Lower lobe of right lung (tissue), 2 donors: Measurements from ENCODE around the gene PLIN5. TPM values are rescaled to one million over a fixed set of nuclear protein-coding genes. Genes with fewer than 3 reads are reported as not detected.

Experiments used
- ATAC-seq, 2 donors: fragments of 200-7000 bp; cut with Tn5 transposase; one replicate each; pipeline ENCODE4 v1.9.1; 2020 to 2022; ENCODE audit warnings: mild to moderate bottlenecking in 2 of 2, moderate library complexity in 2 of 2
- DNase-seq: peaks from one replicate; pipeline ENCODE4 v3.0.0-alpha.2; 2020
- H3K27ac ChIP-seq: fragments of 200-600 bp; one replicate; pipeline ENCODE4 v1.8.0; 2022
- H3K27me3 ChIP-seq: fragments of 200-600 bp; one replicate; pipeline ENCODE4 v1.8.0; 2022; ENCODE audit warnings: low read depth
- H3K36me3 ChIP-seq: fragments of 200-600 bp; one replicate; pipeline ENCODE4 v1.8.0; 2022; ENCODE audit warnings: mild to moderate bottlenecking
- H3K4me1 ChIP-seq: fragments of 200-600 bp; one replicate; pipeline ENCODE4 v1.8.0; 2022
- H3K4me3 ChIP-seq: fragments of 200-600 bp; one replicate; pipeline ENCODE4 v1.8.0; 2022; ENCODE audit warnings: mild to moderate bottlenecking
- H3K9me3 ChIP-seq: fragments of 200-600 bp; one replicate; pipeline ENCODE4 v1.8.0; 2022
- intact Hi-C: fragments of 100-400 bp; cut with DNase I; formaldehyde crosslinking; loops from one replicate; pipeline ENCODE4 v1.11.0; 2022
- total RNA-seq: library from RNA; stranded (reverse); fragmentation: NEBNext Ultra II Directional; extraction: Animal tissue kit (Norgen Biotek cat#: 25700); gene quantifications from one replicate; pipeline ENCODE4 v1.2.1, GENCODE V29; 2021
- TF ChIP-seq, protein P1 (sequence below): fragments of 200-600 bp; IDR thresholded peaks from one replicate; pipeline ENCODE4 v1.8.0; 2022; ENCODE audit warnings: antibody characterized with exemption, mild to moderate bottlenecking
- donor health status: DM: no; HTN: yes; CAD: no; lungs with severe emphysema.

The PLIN5 gene
- total RNA-seq, 1 donor from 2014 or later: 19.9 TPM

- no peak for DNase-seq
- Histone ChIP-seq H3K27ac (no peak overlapping the region), H3K9me3 (no peaks in the 10 kb centered on the region), H3K36me3 (peaks cover 26% of the 10 kb centered on the region), H3K4me1 (peaks cover 18% of the 10 kb centered on the region), H3K27me3 (peaks cover 6% of the 10 kb centered on the region), H3K4me3 (no peak overlapping the region)
- TF ChIP-seq, protein P1, sequence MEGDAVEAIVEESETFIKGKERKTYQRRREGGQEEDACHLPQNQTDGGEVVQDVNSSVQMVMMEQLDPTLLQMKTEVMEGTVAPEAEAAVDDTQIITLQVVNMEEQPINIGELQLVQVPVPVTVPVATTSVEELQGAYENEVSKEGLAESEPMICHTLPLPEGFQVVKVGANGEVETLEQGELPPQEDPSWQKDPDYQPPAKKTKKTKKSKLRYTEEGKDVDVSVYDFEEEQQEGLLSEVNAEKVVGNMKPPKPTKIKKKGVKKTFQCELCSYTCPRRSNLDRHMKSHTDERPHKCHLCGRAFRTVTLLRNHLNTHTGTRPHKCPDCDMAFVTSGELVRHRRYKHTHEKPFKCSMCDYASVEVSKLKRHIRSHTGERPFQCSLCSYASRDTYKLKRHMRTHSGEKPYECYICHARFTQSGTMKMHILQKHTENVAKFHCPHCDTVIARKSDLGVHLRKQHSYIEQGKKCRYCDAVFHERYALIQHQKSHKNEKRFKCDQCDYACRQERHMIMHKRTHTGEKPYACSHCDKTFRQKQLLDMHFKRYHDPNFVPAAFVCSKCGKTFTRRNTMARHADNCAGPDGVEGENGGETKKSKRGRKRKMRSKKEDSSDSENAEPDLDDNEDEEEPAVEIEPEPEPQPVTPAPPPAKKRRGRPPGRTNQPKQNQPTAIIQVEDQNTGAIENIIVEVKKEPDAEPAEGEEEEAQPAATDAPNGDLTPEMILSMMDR: no peak
- intact Hi-C loops: no loop called here
- ATAC-seq: no peak
Measured at GRCh38 chr19:4555657-4556561, 20.9 kb upstream of the PLIN5 start.

- intact Hi-C loops: no loop called here
- peaks cover 37% of the 10 kb centered on the region for H3K36me3 ChIP-seq
- no peak overlapping the region for H3K27ac ChIP-seq
Measured at GRCh38 chr19:4554717-4555116, 19.7 kb upstream of the PLIN5 start.

DNA sequence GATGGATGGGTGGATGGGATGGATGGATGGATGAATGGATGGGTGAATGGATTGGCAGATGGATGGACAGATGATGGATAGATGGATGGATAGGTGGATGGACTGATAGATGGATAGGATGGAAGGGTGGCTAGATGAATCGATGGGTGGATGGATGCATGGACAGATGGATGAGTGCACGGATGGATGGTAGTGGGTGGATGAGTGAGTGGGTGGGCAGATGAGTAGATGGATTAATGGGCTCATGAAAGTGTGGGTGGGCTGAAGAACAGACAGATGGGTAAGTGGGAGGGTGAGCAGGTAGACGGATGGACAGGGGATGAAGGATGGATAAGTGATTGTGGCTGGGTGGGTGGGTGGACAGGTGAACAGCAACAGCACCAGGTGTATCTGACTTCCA lies 18.8 kb upstream of the PLIN5 start:
- no peaks in the 10 kb centered on the region for H3K9me3 ChIP-seq
- DNase-seq (no peak), ATAC-seq (no peak)
- peaks cover 6% of the 10 kb centered on the region for H3K27me3 ChIP-seq
- no peak overlapping the region for H3K4me3 ChIP-seq
- peaks cover 12% of the 10 kb centered on the region for H3K4me1 ChIP-seq
- TF ChIP-seq, protein P1: no peak
- peaks cover 38% of the 10 kb centered on the region for H3K36me3 ChIP-seq
- intact Hi-C loops: no loop called here
- H3K27ac ChIP-seq: no peak overlapping the region

More at GRCh38 chr19:4554717-4555116, 19.7 kb upstream of the PLIN5 start:
- DNase-seq: no peak
- ATAC-seq: no peak
- TF ChIP-seq, protein P1: no peak
- H3K27me3 ChIP-seq: peaks cover 6% of the 10 kb centered on the region
- H3K9me3 ChIP-seq: no peaks in the 10 kb centered on the region
- H3K4me3 ChIP-seq: no peak overlapping the region
- H3K4me1 ChIP-seq: peaks cover 14% of the 10 kb centered on the region

GRCh38 chr19:4553092-4553695 lies 18.2 kb upstream of the PLIN5 start:
- no peaks in the 10 kb centered on the region for H3K9me3 ChIP-seq
- H3K36me3 ChIP-seq: peaks cover 43% of the 10 kb centered on the region
- intact Hi-C loops: no loop called here
- DNase-seq (no peak), ATAC-seq (no peak)
- H3K4me3 ChIP-seq: no peak overlapping the region
- H3K27ac ChIP-seq: no peak overlapping the region
- peaks cover 6% of the 10 kb centered on the region for H3K4me1 ChIP-seq
- peaks cover 6% of the 10 kb centered on the region for H3K27me3 ChIP-seq
- TF ChIP-seq, protein P1: no peak

GRCh38 chr19:4552525-4552819 lies 17.4 kb upstream of the PLIN5 start:
- DNase-seq (no peak), ATAC-seq (no peak)
- no peaks in the 10 kb centered on the region for H3K9me3 ChIP-seq
- intact Hi-C loops: no loop called here
- no peak overlapping the region for H3K27ac ChIP-seq
- H3K27me3 ChIP-seq: peaks cover 6% of the 10 kb centered on the region
- peaks cover 46% of the 10 kb centered on the region for H3K36me3 ChIP-seq
- H3K4me3 ChIP-seq: no peak overlapping the region
- TF ChIP-seq, protein P1: no peak
- H3K4me1 ChIP-seq: no peaks in the 10 kb centered on the region
